IPS-20b (cell line): ENCODE measurements around the gene PLAC8L1.

ENCODE experiments used
- H3K27ac ChIP-seq: one replicate; pipeline ENCODE4 v1.5.1; 2013; ENCODE audit warnings: low read length
- H3K27me3 ChIP-seq: 2 replicates; pipeline ENCODE4 v1.6.1; 2013; ENCODE audit warnings: mild to moderate bottlenecking, low read length, inconsistent platforms; ENCODE audit not compliant: insufficient read depth
- H3K36me3 ChIP-seq: 2 replicates; pipeline ENCODE4 v1.6.1; 2013; ENCODE audit warnings: low read depth, mild to moderate bottlenecking, inconsistent platforms, low read length, moderate library complexity; ENCODE audit not compliant: insufficient read depth
- H3K4me1 ChIP-seq: 2 replicates; pipeline ENCODE4 v1.6.1; 2013; ENCODE audit warnings: mild to moderate bottlenecking, control low read depth, inconsistent platforms, low read length, moderate library complexity; ENCODE audit not compliant: insufficient read depth
- H3K4me3 ChIP-seq: 2 replicates; pipeline ENCODE4 v1.5.1; 2013; ENCODE audit warnings: mild to moderate bottlenecking, low read length, inconsistent platforms
- H3K9ac ChIP-seq: 2 replicates; pipeline ENCODE4 v1.6.1; 2013; ENCODE audit warnings: low read depth, mild to moderate bottlenecking, inconsistent platforms, low read length, moderate library complexity
- H3K9me3 ChIP-seq: 2 replicates; pipeline ENCODE4 v1.6.1; 2013; ENCODE audit warnings: mild to moderate bottlenecking, low read depth, low read length, inconsistent platforms; ENCODE audit not compliant: insufficient read depth

The PLAC8L1 gene

DNA sequence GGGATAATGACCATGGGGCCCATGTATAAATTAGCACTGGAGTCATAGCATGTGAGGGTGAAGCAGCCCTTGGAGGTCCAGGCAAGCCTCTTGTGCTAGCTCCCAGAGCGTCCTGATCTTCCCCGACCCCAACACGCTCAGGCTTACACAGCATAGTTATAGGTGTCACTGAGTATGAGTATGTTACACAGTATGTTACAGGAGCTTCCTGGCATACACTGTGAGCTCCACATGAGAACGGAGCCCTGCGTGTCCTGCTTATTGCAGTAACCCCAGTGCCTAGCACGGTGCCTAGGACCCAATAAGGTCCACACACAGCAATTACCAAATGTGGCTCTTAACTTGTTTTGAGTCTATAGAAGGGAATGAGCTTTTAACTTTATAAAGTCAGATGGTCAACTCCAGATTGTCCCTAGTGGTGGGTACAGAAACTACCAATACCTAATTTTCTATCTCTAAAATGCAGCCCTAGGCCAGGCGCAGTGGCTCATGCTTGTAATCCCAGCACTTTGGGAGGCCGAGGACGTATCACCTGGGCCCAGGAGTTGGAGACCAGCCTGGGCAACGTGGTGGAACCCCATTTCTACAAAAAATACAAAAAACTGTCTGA lies 64.1 kb downstream of the PLAC8L1 start:
- Histone ChIP-seq H3K9me3 (no peaks in the 10 kb centered on the region), H3K4me3 (no peak overlapping the region), H3K36me3 (no peaks in the 10 kb centered on the region), H3K27me3 (no peaks in the 10 kb centered on the region), H3K9ac (no peak overlapping the region), H3K27ac (no peak overlapping the region), H3K4me1 (no peaks in the 10 kb centered on the region)

GRCh38 chr5:146040527-146040926 lies 64.8 kb downstream of the PLAC8L1 start:
- Histone ChIP-seq H3K9me3 (no peaks in the 10 kb centered on the region), H3K27ac (no peak overlapping the region)

DNA sequence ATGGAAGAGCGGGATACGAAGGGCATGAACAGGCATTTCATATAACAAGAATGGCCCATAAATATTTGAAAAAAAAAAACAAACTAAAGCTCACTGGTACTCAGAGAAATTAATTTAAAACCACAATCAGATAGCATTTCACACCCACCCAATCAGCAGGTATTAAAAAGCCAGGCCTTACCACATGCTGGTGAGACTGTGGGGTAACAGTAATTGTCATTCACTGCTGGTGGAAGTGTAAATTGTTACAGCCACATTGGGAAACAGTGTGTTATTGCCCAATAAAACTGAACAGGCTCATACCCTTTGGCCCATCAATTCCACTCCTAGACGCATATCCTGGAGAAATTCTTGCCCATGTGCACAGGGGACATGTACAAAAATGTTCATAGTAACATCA lies 66.0 kb downstream of the PLAC8L1 start:
- Histone ChIP-seq H3K4me1 (no peaks in the 10 kb centered on the region), H3K9ac (no peak overlapping the region)

More at GRCh38 chr5:146040527-146040926, 64.8 kb downstream of the PLAC8L1 start:
- no peaks in the 10 kb centered on the region for H3K4me1 ChIP-seq
- no peak overlapping the region for H3K4me3 ChIP-seq
- no peaks in the 10 kb centered on the region for H3K27me3 ChIP-seq
- H3K36me3 ChIP-seq, result no peaks in the 10 kb centered on the region
- H3K9ac ChIP-seq, result no peak overlapping the region

GRCh38 chr5:146034605-146035004 lies 70.8 kb downstream of the PLAC8L1 start:
- Histone ChIP-seq H3K27me3 (no peaks in the 10 kb centered on the region), H3K4me1 (no peaks in the 10 kb centered on the region), H3K36me3 (no peaks in the 10 kb centered on the region), H3K9ac (no peak overlapping the region), H3K4me3 (no peak overlapping the region), H3K9me3 (no peaks in the 10 kb centered on the region), H3K27ac (no peak overlapping the region)

More for the DNA sequence above, 66.0 kb downstream of the PLAC8L1 start:
- H3K4me3 ChIP-seq, result no peak overlapping the region
- no peak overlapping the region for H3K27ac ChIP-seq
- H3K9me3 ChIP-seq, result no peaks in the 10 kb centered on the region
- no peaks in the 10 kb centered on the region for H3K27me3 ChIP-seq
- no peaks in the 10 kb centered on the region for H3K36me3 ChIP-seq
